Breast epithelium (tissue), 3 donors: Measurements from ENCODE around the gene PTPRN2.

ENCODE experiments used
- POLR2A ChIP-seq: fragments of 450-650 bp; IDR thresholded peaks from one replicate; pipeline ENCODE4 v1.6.1; 2016; ENCODE audit warnings: antibody characterized with exemption, mild to moderate bottlenecking, moderate library complexity
- POLR2AphosphoS5 ChIP-seq, 3 donors: sonication (generic); formaldehyde crosslinking; IDR thresholded peaks; one replicate each; pipeline ENCODE4 v1.6.1; 2017; ENCODE audit warnings: antibody characterized with exemption in 3 of 3
- TF ChIP-seq, protein P1 (sequence below), 3 donors: fragments of 450-650 bp; IDR thresholded peaks; one replicate each; pipeline ENCODE4 v1.5.1; 2016 to 2017; ENCODE audit warnings: antibody characterized with exemption in 3 of 3, mild to moderate bottlenecking in 3 of 3, moderate library complexity in 3 of 3

DNA sequence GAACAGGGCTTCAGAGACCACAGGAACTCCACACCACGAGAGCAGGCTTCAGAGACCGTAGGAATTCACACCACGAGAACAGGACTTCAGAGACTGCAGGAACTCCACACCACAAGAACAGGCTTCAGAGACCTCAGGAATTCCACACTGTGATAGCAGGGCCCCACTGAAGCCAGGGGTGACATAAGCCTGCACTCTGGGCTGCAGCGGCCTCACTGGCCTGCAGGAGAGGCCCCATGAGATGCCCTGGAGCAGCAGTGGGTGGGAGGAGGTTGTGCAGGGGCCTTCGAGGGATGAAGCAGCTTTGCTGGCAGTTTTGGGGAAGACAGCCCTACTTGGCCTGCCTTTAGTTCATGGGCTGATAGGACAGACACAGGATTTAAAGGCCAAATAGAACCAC lies 614.7 kb downstream of the PTPRN2 start:
- no peak for TF ChIP-seq POLR2A
- TF ChIP-seq, protein P1, sequence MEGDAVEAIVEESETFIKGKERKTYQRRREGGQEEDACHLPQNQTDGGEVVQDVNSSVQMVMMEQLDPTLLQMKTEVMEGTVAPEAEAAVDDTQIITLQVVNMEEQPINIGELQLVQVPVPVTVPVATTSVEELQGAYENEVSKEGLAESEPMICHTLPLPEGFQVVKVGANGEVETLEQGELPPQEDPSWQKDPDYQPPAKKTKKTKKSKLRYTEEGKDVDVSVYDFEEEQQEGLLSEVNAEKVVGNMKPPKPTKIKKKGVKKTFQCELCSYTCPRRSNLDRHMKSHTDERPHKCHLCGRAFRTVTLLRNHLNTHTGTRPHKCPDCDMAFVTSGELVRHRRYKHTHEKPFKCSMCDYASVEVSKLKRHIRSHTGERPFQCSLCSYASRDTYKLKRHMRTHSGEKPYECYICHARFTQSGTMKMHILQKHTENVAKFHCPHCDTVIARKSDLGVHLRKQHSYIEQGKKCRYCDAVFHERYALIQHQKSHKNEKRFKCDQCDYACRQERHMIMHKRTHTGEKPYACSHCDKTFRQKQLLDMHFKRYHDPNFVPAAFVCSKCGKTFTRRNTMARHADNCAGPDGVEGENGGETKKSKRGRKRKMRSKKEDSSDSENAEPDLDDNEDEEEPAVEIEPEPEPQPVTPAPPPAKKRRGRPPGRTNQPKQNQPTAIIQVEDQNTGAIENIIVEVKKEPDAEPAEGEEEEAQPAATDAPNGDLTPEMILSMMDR (IDR thresholded peaks at IDR 0.05) = no peak
- TF ChIP-seq POLR2AphosphoS5 (IDR thresholded peaks at IDR 0.05) = no peak
